ENCODE results near the gene CHTF8.

The CHTF8 gene

DNA sequence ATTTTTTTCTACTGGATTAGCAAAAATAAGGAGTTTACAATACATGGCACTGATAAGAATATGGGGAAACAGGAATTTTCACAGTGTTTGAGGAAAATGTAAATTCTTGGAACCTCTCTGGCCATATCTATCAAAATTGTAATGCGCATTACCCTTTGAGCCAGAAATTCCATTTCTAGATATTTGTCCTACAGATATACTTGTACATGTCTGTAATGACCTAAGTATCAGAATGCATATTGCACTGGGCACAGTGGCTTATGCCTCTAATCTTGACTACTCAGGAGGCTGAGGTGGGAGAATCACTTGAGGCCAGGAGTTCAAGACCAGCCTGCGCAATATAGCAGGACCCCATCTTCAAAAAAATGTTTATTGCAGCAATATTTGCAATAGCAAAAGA lies 52.7 kb downstream of the CHTF8 start:
- no peak for DNase-seq

DNA sequence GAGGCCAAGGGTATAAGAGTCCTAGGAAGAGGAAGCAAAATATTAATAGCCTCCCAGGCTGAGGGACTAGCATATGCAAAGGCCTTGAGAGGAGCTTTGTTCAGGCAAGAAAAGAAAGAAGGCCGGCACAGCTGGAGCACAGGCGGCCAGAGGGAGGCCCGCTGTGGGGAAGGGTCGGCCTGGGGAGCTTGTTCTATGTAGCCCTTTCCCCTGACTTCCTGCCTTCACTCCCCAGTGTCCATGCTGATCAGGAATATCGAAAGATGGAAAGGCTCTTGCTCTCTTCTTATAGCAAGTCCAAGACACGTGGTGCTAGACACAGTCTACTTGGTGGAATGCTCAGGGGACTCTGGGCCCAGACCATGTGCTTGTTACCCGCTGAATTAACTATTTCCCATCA lies 54.3 kb downstream of the CHTF8 start:
- DNase-seq, result no peak

DNA sequence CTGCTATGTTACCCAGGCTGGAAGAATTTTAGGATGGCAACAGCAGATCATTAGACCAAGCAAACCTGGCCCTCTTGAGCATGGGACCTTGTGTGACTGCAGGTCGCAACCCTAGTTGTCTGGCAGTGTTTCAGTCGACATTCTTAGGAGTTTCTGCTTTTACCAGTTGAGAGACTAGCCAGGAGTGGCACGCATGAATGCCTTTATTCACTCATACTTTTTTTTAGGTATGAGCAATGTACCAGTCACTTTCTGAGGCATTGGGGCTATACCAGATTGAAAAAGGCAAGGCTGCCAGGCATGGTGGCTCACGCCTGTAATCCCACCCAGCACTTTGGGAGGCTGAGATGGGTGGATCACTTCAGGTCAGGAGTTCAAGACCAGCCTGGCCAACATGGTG lies 55.1 kb downstream of the CHTF8 start:
- no peak for DNase-seq

DNA sequence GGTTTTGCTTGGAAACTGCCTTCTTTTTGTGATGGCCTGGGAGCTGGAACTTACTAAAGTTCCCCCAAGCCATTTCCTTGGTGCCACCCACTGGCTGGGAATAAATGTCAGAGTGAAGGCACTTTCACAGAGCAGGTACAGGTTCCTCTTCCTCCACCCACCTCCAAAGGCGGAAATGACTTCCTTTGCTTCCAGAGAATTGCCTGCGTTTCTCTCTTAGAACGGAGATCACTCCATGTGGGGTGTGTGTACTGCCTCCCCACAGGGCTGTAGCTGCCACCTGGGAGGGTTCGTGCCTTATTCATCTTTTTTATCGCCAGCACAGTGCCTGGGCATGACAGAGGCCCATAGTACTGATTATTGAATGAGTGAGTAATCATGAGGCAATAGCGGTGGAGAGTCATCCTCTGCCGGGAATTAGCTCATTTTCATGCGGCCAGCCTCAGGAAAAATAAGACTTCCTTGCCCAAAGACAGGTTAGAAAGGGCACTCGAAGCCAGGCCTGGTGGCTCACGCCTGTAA lies 59.1 kb downstream of the CHTF8 start:
- DNase-seq, result no peak

- DNase-seq, result no peak
Measured at GRCh38 chr16:69072640-69072974, 59.8 kb downstream of the CHTF8 start.

DNA sequence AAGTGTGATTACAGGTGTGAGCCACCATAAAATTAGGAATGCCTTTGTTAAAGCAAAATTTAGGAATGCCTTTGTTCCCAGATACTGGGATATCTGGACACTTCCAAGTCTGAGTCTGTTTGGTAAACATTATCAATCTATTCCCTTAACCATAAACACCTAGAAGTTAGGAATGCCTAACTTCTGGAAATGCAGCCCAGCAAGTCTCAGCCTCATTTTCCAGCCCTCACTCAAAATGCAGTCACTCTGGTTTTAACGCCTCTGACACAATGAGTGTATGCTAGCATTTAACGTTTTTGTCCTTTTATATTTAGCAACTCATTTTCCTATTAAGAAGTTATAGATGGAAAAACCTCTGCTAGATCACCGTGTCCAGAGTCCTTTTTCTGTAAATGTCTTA lies 61.4 kb downstream of the CHTF8 start:
- DNase-seq, result no peak

- no peak for DNase-seq
Measured at GRCh38 chr16:69069504-69069903, 62.9 kb downstream of the CHTF8 start.

Measured in stimulated activated CD4-positive, alpha-beta T cell treated with anti-CD3 and anti-CD28 coated beads, Interleukin-1b, Interleukin-23, amount 100 ng/mL, for 48 hours (primary cell).